ENCODE measurements around the gene MAGEA8. TPM values are rescaled to one million over a fixed set of nuclear protein-coding genes. Genes with fewer than 3 reads are reported as not detected.
"Not testable (repeated sequence)": the region's sequence is repeated elsewhere in the genome, so short reads cannot be mapped to it uniquely, and the experiment has no call there.

Gene MAGEA8
- total and polyA plus RNA-seq, 2 donors (not counting 3 experiments of a cell fraction or from before 2014, with no cell fraction given), result not detected

GRCh38 chrX:149923836-149924235 lies 42.9 kb downstream of the MAGEA8 start:
- CTCF ChIA-PET; H3K9me3 ChIP-seq (replicated peaks; ENCODE audit: control insufficient read depth, insufficient read depth, low read length); BruUV-seq (replicated peaks); FAIRE-seq; POLR2A ChIA-PET; H3K36me3 ChIP-seq (ENCODE audit: control insufficient read depth in 2 of 2, extremely low read depth in 1 of 2, insufficient read depth in 2 of 2, low read length in 2 of 2); dilution Hi-C loops (cut with MboI; ENCODE audit: extremely low pct_ligation_motif_present, low sequenced_read_pairs); DNase-seq (ENCODE audit: low read depth, low spot score); H3K9me1 ChIP-seq (replicated peaks; ENCODE audit: control insufficient read depth, extremely low read depth, insufficient read depth, low read length); H3K4me3 ChIP-seq (replicated peaks in 1 of 3; ENCODE audit: insufficient read depth in 1 of 3, low read depth in 1 of 3, low read length in 3 of 3); H3K79me2 ChIP-seq (ENCODE audit: control insufficient read depth, insufficient read depth, low read length); H4K20me1 ChIP-seq (replicated peaks; ENCODE audit: control insufficient read depth, extremely low read depth, insufficient read depth, low read length); H3K4me1 ChIP-seq (ENCODE audit: control insufficient read depth, extremely low read depth, insufficient read depth, low read length); H3K27ac ChIP-seq (ENCODE audit: insufficient read depth, low read depth, low read length); H3K9ac ChIP-seq (replicated peaks; ENCODE audit: extremely low read depth, insufficient read depth, low read length); intact Hi-C loops (cut with micrococcal nuclease); H2AFZ ChIP-seq (ENCODE audit: low read depth, low read length); H3K4me2 ChIP-seq (ENCODE audit: insufficient read depth, low read length); H3K27me3 ChIP-seq (ENCODE audit: control insufficient read depth in 2 of 2, insufficient read depth in 2 of 2, low read length in 2 of 2): not testable (repeated sequence)

GRCh38 chrX:149924434-149924833 lies 43.5 kb downstream of the MAGEA8 start:
- H2AFZ ChIP-seq (ENCODE audit: low read depth, low read length); H3K79me2 ChIP-seq (ENCODE audit: control insufficient read depth, insufficient read depth, low read length); CTCF ChIA-PET; H3K9ac ChIP-seq (replicated peaks; ENCODE audit: extremely low read depth, insufficient read depth, low read length); H3K4me1 ChIP-seq (ENCODE audit: control insufficient read depth, extremely low read depth, insufficient read depth, low read length); H3K27me3 ChIP-seq (ENCODE audit: control insufficient read depth in 2 of 2, insufficient read depth in 2 of 2, low read length in 2 of 2); FAIRE-seq; H3K4me3 ChIP-seq (replicated peaks in 1 of 3; ENCODE audit: insufficient read depth in 1 of 3, low read depth in 1 of 3, low read length in 3 of 3); DNase-seq (ENCODE audit: low read depth, low spot score); H3K9me3 ChIP-seq (replicated peaks; ENCODE audit: control insufficient read depth, insufficient read depth, low read length); H4K20me1 ChIP-seq (replicated peaks; ENCODE audit: control insufficient read depth, extremely low read depth, insufficient read depth, low read length); H3K4me2 ChIP-seq (ENCODE audit: insufficient read depth, low read length); dilution Hi-C loops (cut with MboI; ENCODE audit: extremely low pct_ligation_motif_present, low sequenced_read_pairs); intact Hi-C loops (cut with micrococcal nuclease); H3K36me3 ChIP-seq (ENCODE audit: control insufficient read depth in 2 of 2, extremely low read depth in 1 of 2, insufficient read depth in 2 of 2, low read length in 2 of 2); BruUV-seq (replicated peaks); H3K9me1 ChIP-seq (replicated peaks; ENCODE audit: control insufficient read depth, extremely low read depth, insufficient read depth, low read length); POLR2A ChIA-PET; H3K27ac ChIP-seq (ENCODE audit: insufficient read depth, low read depth, low read length): not testable (repeated sequence)

- H3K4me2 ChIP-seq (ENCODE audit: insufficient read depth, low read length); H4K20me1 ChIP-seq (replicated peaks; ENCODE audit: control insufficient read depth, extremely low read depth, insufficient read depth, low read length); H3K9ac ChIP-seq (replicated peaks; ENCODE audit: extremely low read depth, insufficient read depth, low read length); H3K79me2 ChIP-seq (ENCODE audit: control insufficient read depth, insufficient read depth, low read length); H3K27me3 ChIP-seq (ENCODE audit: control insufficient read depth in 2 of 2, insufficient read depth in 2 of 2, low read length in 2 of 2); BruUV-seq (replicated peaks); DNase-seq (ENCODE audit: low read depth, low spot score); H3K36me3 ChIP-seq (ENCODE audit: control insufficient read depth in 2 of 2, extremely low read depth in 1 of 2, insufficient read depth in 2 of 2, low read length in 2 of 2); POLR2A ChIA-PET; H3K27ac ChIP-seq (ENCODE audit: insufficient read depth, low read depth, low read length); H3K4me3 ChIP-seq (replicated peaks in 1 of 3; ENCODE audit: insufficient read depth in 1 of 3, low read depth in 1 of 3, low read length in 3 of 3); CTCF ChIA-PET; H3K9me3 ChIP-seq (replicated peaks; ENCODE audit: control insufficient read depth, insufficient read depth, low read length); dilution Hi-C loops (cut with MboI; ENCODE audit: extremely low pct_ligation_motif_present, low sequenced_read_pairs); H3K4me1 ChIP-seq (ENCODE audit: control insufficient read depth, extremely low read depth, insufficient read depth, low read length); intact Hi-C loops (cut with micrococcal nuclease); H3K9me1 ChIP-seq (replicated peaks; ENCODE audit: control insufficient read depth, extremely low read depth, insufficient read depth, low read length); H2AFZ ChIP-seq (ENCODE audit: low read depth, low read length): not testable (repeated sequence)
- FAIRE-seq, result peak; percentile 69
Observed at GRCh38 chrX:149927245-149927963, 46.4 kb downstream of the MAGEA8 start.

GRCh38 chrX:149927964-149928258 lies 46.9 kb downstream of the MAGEA8 start:
- H3K9me3 ChIP-seq (replicated peaks; ENCODE audit: control insufficient read depth, insufficient read depth, low read length); H2AFZ ChIP-seq (ENCODE audit: low read depth, low read length); dilution Hi-C loops (cut with MboI; ENCODE audit: extremely low pct_ligation_motif_present, low sequenced_read_pairs); H3K79me2 ChIP-seq (ENCODE audit: control insufficient read depth, insufficient read depth, low read length); POLR2A ChIA-PET; H3K4me3 ChIP-seq (replicated peaks in 1 of 3; ENCODE audit: insufficient read depth in 1 of 3, low read depth in 1 of 3, low read length in 3 of 3); intact Hi-C loops (cut with micrococcal nuclease); H3K27me3 ChIP-seq (ENCODE audit: control insufficient read depth in 2 of 2, insufficient read depth in 2 of 2, low read length in 2 of 2); H3K9ac ChIP-seq (replicated peaks; ENCODE audit: extremely low read depth, insufficient read depth, low read length); H3K27ac ChIP-seq (ENCODE audit: insufficient read depth, low read depth, low read length); H3K36me3 ChIP-seq (ENCODE audit: control insufficient read depth in 2 of 2, extremely low read depth in 1 of 2, insufficient read depth in 2 of 2, low read length in 2 of 2); H4K20me1 ChIP-seq (replicated peaks; ENCODE audit: control insufficient read depth, extremely low read depth, insufficient read depth, low read length); DNase-seq (ENCODE audit: low read depth, low spot score); H3K4me2 ChIP-seq (ENCODE audit: insufficient read depth, low read length); H3K4me1 ChIP-seq (ENCODE audit: control insufficient read depth, extremely low read depth, insufficient read depth, low read length); H3K9me1 ChIP-seq (replicated peaks; ENCODE audit: control insufficient read depth, extremely low read depth, insufficient read depth, low read length); BruUV-seq (replicated peaks); CTCF ChIA-PET; FAIRE-seq: not testable (repeated sequence)

Measured in endothelial cell of umbilical vein (primary cell).